Measurements from ENCODE around the gene ACAT2.
"Not testable (repeated sequence)": the region's sequence is repeated elsewhere in the genome, so short reads cannot be mapped to it uniquely, and the experiment has no call there.

Gene ACAT2

DNA sequence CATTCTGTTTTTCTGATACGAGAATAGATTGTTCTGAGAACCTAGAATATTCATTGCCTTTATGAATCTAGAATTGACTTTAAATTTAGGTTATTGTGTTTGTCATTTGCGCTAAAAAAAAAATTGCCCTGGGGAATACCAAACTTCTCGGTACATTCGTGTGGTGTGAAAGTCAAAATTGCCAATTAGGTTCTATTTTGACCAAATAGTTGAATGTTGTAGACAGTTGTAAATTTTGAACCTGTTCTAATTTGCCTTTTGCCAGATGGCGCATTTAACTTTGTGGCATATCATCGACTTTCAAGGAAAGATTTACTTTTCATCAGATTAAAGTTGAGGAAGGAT, 31.5 kb upstream of the ACAT2 start:
- no peak overlapping the region for H2BK12ac ChIP-seq (ENCODE audit: low read length)
- no peaks in the 10 kb centered on the region for H3K9me3 ChIP-seq (ENCODE audit: insufficient read depth, low read depth, low read length)
- no peaks in the 10 kb centered on the region for H3K27me3 ChIP-seq (ENCODE audit: insufficient read depth, low read length)
- no peak overlapping the region for H4K91ac ChIP-seq (ENCODE audit: low read depth, low read length)
- peak overlapping the region; percentile 70 for H3K4ac ChIP-seq (ENCODE audit: low read depth, low read length)
- no peak overlapping the region for H3K27ac ChIP-seq (ENCODE audit: low read depth, low read length)
- no peak overlapping the region for H3K4me2 ChIP-seq (ENCODE audit: low read length)
- H3K79me2 ChIP-seq (ENCODE audit: control insufficient read depth, insufficient read depth, low read length, poor library complexity) = peaks cover 31% of the 10 kb centered on the region
- no peak overlapping the region for H2BK5ac ChIP-seq (ENCODE audit: low read depth, low read length, poor library complexity)
- H3K79me1 ChIP-seq (ENCODE audit: low read length) = peaks cover 13% of the 10 kb centered on the region
- no peak overlapping the region for H2AFZ ChIP-seq (ENCODE audit: insufficient read depth, low read length, poor library complexity)
- H3K23ac ChIP-seq (ENCODE audit: low read length) = no peak overlapping the region
- H3K18ac ChIP-seq (ENCODE audit: low read length) = no peak overlapping the region
- DNase-seq = no peak
- no CpG with 5 or more reads among the region's 6 CpGs for WGBS (ENCODE audit: extremely low coverage, insufficient coverage, insufficient read length)
- H4K8ac ChIP-seq (ENCODE audit: low read depth, low read length) = no peak overlapping the region
- H3K9ac ChIP-seq (ENCODE audit: low read length) = no peak overlapping the region
- H2BK120ac ChIP-seq (ENCODE audit: insufficient read depth, low read length, poor library complexity) = no peak overlapping the region
- no peak overlapping the region for H3K4me3 ChIP-seq (ENCODE audit: low read depth, low read length)
- no peak overlapping the region for H2AK5ac ChIP-seq (ENCODE audit: low read length)
- H3K36me3 ChIP-seq (ENCODE audit: control insufficient read depth in 1 of 2, insufficient read depth in 2 of 2, low read length in 2 of 2) = peaks cover 0 to 8% of the 10 kb centered on the region in 2 experiments
- H3K4me1 ChIP-seq (ENCODE audit: control insufficient read depth in 1 of 2, insufficient read depth in 2 of 2, low read length in 2 of 2) = no peaks in the 10 kb centered on the region
- no peak overlapping the region for H4K12ac ChIP-seq (ENCODE audit: low read depth, low read length)
- H3K14ac ChIP-seq (ENCODE audit: low read length) = no peak overlapping the region

DNA sequence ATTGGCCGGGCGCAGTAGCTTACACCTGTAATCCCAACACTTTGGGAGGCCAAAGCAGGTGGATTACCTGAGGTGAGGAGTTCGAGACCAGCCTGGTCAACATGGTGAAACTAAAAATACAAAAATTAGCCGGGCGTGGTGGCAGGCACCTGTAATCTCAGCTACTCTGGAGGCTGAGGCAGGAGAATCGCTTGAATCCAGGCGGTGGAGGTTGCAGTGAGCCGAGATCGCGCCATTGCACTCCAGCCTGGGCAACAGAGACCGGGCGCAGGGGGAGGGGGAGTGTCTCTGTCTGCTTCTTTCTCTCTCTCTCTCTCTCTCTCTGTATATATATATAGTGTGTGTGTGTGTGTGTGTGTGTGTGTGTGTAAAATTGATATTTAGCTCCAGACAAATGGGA, 29.3 kb upstream of the ACAT2 start:
- not testable (repeated sequence) for H3K18ac ChIP-seq (ENCODE audit: low read length); H3K23ac ChIP-seq (ENCODE audit: low read length); H3K27ac ChIP-seq (ENCODE audit: low read depth, low read length); DNase-seq; H3K27me3 ChIP-seq (ENCODE audit: insufficient read depth, low read length); H3K14ac ChIP-seq (ENCODE audit: low read length); H4K12ac ChIP-seq (ENCODE audit: low read depth, low read length); H2BK5ac ChIP-seq (ENCODE audit: low read depth, low read length, poor library complexity); H3K4me1 ChIP-seq (ENCODE audit: control insufficient read depth in 1 of 2, insufficient read depth in 2 of 2, low read length in 2 of 2); H4K91ac ChIP-seq (ENCODE audit: low read depth, low read length); H3K9ac ChIP-seq (ENCODE audit: low read length); H2BK120ac ChIP-seq (ENCODE audit: insufficient read depth, low read length, poor library complexity); H2AK5ac ChIP-seq (ENCODE audit: low read length); H3K4me3 ChIP-seq (ENCODE audit: low read depth, low read length); H2BK12ac ChIP-seq (ENCODE audit: low read length); H3K79me1 ChIP-seq (ENCODE audit: low read length); H4K8ac ChIP-seq (ENCODE audit: low read depth, low read length); H2AFZ ChIP-seq (ENCODE audit: insufficient read depth, low read length, poor library complexity); H3K4me2 ChIP-seq (ENCODE audit: low read length); H3K9me3 ChIP-seq (ENCODE audit: insufficient read depth, low read depth, low read length)
- Histone ChIP-seq H3K79me2 (ENCODE audit: control insufficient read depth, insufficient read depth, low read length, poor library complexity) (peaks cover 29% of the 10 kb centered on the region), H3K4ac (ENCODE audit: low read depth, low read length) (peak overlapping the region; percentile 86), H3K36me3 (ENCODE audit: control insufficient read depth in 1 of 2, insufficient read depth in 2 of 2, low read length in 2 of 2) (peaks cover 2 to 13% of the 10 kb centered on the region in 2 experiments)
- WGBS (ENCODE audit: extremely low coverage, insufficient coverage, insufficient read length) = no CpG with 5 or more reads among the region's 12 CpGs

DNA sequence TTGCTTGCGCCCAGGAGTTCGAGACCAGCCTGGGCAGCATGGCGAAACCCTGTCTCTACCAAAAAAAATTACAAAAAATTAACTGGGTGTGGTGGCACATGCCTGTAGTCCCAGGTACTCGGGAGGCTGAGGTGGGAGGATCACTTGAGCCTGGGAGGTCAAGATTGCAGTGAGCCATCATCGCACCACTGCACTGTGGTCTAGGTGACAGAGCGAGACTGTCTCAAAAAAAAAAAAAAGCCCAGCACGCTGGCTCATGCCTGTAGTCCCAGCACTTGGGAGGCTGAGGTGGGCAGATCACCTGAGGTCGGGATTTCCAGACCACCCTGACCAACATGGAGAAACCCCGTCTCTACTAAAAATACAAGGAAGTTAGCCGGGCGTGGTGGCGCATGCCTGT, 28.4 kb upstream of the ACAT2 start:
- not testable (repeated sequence) for H3K23ac ChIP-seq (ENCODE audit: low read length); H3K14ac ChIP-seq (ENCODE audit: low read length); H2BK120ac ChIP-seq (ENCODE audit: insufficient read depth, low read length, poor library complexity); H4K91ac ChIP-seq (ENCODE audit: low read depth, low read length); H3K4me1 ChIP-seq (ENCODE audit: control insufficient read depth in 1 of 2, insufficient read depth in 2 of 2, low read length in 2 of 2); H2AK5ac ChIP-seq (ENCODE audit: low read length); H3K79me1 ChIP-seq (ENCODE audit: low read length); H3K27ac ChIP-seq (ENCODE audit: low read depth, low read length); H2AFZ ChIP-seq (ENCODE audit: insufficient read depth, low read length, poor library complexity); H4K8ac ChIP-seq (ENCODE audit: low read depth, low read length); H3K9ac ChIP-seq (ENCODE audit: low read length); H3K4me2 ChIP-seq (ENCODE audit: low read length); H3K27me3 ChIP-seq (ENCODE audit: insufficient read depth, low read length); H3K4me3 ChIP-seq (ENCODE audit: low read depth, low read length); H2BK5ac ChIP-seq (ENCODE audit: low read depth, low read length, poor library complexity); H4K12ac ChIP-seq (ENCODE audit: low read depth, low read length); H2BK12ac ChIP-seq (ENCODE audit: low read length); H3K9me3 ChIP-seq (ENCODE audit: insufficient read depth, low read depth, low read length); H3K18ac ChIP-seq (ENCODE audit: low read length)
- WGBS (ENCODE audit: extremely low coverage, insufficient coverage, insufficient read length) = no CpG with 5 or more reads among the region's 12 CpGs
- Histone ChIP-seq H3K79me2 (ENCODE audit: control insufficient read depth, insufficient read depth, low read length, poor library complexity) (peaks cover 26% of the 10 kb centered on the region), H3K4ac (ENCODE audit: low read depth, low read length) (peak overlapping the region; percentile 74), H3K36me3 (ENCODE audit: control insufficient read depth in 1 of 2, insufficient read depth in 2 of 2, low read length in 2 of 2) (peaks cover 3 to 13% of the 10 kb centered on the region in 2 experiments)
- DNase-seq = peak in 1 of 2 donors; percentile 18

DNA sequence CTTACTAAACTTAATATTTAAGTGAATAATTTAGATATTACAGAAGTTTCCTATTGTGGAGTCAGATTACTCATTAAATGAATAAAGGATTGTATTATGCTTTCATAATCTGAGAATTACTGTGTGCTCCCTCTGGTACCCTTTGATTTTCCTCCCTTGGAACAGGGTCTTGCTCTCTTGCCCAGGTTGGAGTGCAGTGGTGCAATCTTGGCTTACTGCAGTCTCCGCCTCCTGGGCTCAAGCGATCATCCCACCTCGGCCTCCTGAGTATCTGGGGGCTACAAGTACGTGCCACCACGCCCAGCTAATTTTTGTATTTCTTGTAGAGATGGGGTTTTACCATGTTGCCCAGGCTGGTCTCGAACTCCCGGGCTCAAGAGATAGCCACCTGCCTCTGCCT, 24.9 kb upstream of the ACAT2 start:
- Histone ChIP-seq H3K79me2 (ENCODE audit: control insufficient read depth, insufficient read depth, low read length, poor library complexity) (peaks cover 17% of the 10 kb centered on the region), H2BK5ac (ENCODE audit: low read depth, low read length, poor library complexity) (no peak overlapping the region), H3K4me3 (ENCODE audit: low read depth, low read length) (no peak overlapping the region), H3K27me3 (ENCODE audit: insufficient read depth, low read length) (no peaks in the 10 kb centered on the region), H3K4ac (ENCODE audit: low read depth, low read length) (peak overlapping the region; percentile 98), H3K23ac (ENCODE audit: low read length) (no peak overlapping the region), H3K14ac (ENCODE audit: low read length) (no peak overlapping the region), H2BK12ac (ENCODE audit: low read length) (no peak overlapping the region), H4K91ac (ENCODE audit: low read depth, low read length) (no peak overlapping the region), H3K4me1 (ENCODE audit: control insufficient read depth in 1 of 2, insufficient read depth in 2 of 2, low read length in 2 of 2) (no peaks in the 10 kb centered on the region), H2AFZ (ENCODE audit: insufficient read depth, low read length, poor library complexity) (no peak overlapping the region), H3K36me3 (ENCODE audit: control insufficient read depth in 1 of 2, insufficient read depth in 2 of 2, low read length in 2 of 2) (peaks cover 9 to 14% of the 10 kb centered on the region in 2 experiments), H2AK5ac (ENCODE audit: low read length) (no peak overlapping the region), H4K8ac (ENCODE audit: low read depth, low read length) (no peak overlapping the region), H3K79me1 (ENCODE audit: low read length) (no peaks in the 10 kb centered on the region), H3K27ac (ENCODE audit: low read depth, low read length) (no peak overlapping the region), H3K9ac (ENCODE audit: low read length) (no peak overlapping the region), H3K9me3 (ENCODE audit: insufficient read depth, low read depth, low read length) (no peaks in the 10 kb centered on the region), H3K4me2 (ENCODE audit: low read length) (no peak overlapping the region), H3K18ac (ENCODE audit: low read length) (no peak overlapping the region), H4K12ac (ENCODE audit: low read depth, low read length) (no peak overlapping the region), H2BK120ac (ENCODE audit: insufficient read depth, low read length, poor library complexity) (no peak overlapping the region)
- no peak for DNase-seq
- no CpG with 5 or more reads among the region's 7 CpGs for WGBS (ENCODE audit: extremely low coverage, insufficient coverage, insufficient read length)

Measured in trophoblast cell (in vitro differentiated cells and primary cell).